ENCODE results near the gene GLYR1.

The GLYR1 gene

DNA sequence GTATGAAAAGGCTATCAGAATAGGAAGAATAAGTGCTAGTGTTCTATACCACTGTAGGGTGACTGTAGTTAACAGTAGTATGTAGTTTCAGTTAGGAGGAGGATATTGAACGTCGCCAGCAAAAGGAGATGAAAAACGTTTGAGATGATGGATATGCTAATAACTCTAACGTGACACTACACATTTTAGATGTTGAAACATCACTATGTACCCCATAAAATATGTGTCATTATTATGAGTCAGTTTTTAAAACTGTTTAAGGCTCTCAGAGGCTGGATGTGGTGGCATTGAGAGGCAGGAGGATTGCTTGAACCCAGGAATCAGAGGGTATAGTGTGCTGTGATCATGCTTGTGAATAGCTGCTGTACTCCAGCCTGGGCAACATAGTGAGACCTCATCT is 32.0 kb upstream of the GLYR1 start:
- no peak for DNase-seq (ENCODE audit: low read depth)

- DNase-seq (ENCODE audit: low read depth), result no peak
Measured at GRCh38 chr16:4877380-4877685, 30.2 kb upstream of the GLYR1 start.

- no peak for DNase-seq (ENCODE audit: low read depth)
Measured at GRCh38 chr16:4876646-4877379, 29.7 kb upstream of the GLYR1 start.

- no peak for DNase-seq (ENCODE audit: low read depth)
Measured at GRCh38 chr16:4874666-4875065, 27.6 kb upstream of the GLYR1 start.

DNA sequence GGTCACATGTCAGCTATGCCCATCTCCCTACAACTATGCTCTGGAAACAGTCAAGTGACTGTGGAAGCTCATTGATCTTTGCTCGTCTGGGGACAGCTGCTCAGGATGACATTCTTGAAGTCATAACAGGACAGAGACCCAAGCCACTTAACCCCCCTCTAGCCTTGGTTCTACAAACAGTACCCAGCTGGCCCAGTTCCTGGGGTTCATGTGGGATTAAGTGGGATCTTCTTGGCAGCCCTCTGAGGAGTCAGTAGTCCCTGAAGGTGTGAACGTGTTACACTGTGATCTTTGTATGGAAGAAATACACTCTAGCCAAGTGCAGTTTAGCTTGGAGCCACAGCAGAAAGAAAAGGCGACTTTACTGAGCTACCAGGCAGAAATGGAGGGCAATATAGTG is 26.0 kb upstream of the GLYR1 start:
- no peak for DNase-seq (ENCODE audit: low read depth)

- no peak for DNase-seq (ENCODE audit: low read depth)
Measured at GRCh38 chr16:4871071-4871470, 24.0 kb upstream of the GLYR1 start.

DNA sequence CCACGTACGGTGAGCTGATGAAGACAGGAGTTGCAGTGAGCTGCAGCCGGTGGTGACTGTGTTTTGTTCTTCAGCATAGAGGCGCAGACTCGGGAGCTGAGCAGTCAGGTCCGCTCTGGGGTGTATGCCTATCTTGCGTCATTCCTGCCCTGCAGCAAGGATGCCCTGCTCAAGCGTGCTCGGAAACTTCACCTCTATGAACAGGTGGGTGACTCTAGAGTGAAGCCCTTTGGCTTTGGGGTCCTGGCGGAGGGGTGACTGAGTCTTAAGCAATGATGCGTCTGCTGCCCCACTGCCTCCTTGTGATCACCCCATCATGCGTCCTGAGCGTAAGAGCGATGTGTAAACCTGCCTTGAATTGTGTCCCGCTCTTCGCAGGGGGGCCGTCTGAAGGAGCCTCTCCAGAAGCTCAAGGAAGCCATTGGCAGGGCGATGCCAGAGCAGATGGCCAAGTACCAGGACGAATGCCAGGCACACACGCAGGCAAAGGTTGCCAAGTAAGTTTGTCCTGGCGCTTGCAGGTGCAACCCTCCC is 23.1 kb upstream of the GLYR1 start:
- DNase-seq (ENCODE audit: low read depth), result no peak

DNA sequence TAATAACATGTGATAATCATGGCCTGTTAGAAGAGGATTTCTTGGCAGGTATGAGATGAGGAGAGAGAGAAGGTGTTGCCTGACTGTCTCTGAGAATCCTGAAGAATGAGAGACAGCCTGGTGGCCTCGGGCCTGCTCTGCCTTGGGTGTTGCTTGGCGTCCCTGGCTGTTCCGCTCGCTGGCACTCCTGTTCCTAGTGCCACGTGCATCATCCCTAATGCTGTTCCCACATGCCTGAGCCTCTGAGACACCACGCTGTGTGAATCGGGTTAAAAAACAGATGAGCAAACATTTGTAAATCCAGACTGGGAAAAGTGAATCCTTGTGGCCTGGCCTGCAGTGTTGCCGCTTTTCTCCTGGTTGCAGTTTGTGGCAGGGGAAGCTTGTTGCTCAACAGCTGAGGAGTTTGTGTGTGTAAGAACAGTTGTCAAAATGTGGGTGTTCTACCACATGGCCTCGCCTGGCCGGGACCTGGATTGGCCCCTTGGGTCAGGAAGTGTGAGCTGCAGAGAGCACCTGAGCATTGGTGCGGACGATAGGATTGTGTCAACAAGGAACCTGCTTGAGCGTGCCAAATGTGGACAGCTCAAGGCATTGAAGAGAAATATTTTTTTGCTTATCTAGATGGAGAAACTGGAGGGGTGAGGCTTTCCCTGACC is 22.2 kb upstream of the GLYR1 start:
- DNase-seq (ENCODE audit: low read depth), result no peak

GRCh38 chr16:4868535-4868934 is 21.4 kb upstream of the GLYR1 start:
- no peak for DNase-seq (ENCODE audit: low read depth)

- DNase-seq (ENCODE audit: low read depth), result no peak
Measured at GRCh38 chr16:4868026-4868425, 20.9 kb upstream of the GLYR1 start.

GRCh38 chr16:4866586-4866985 is 19.5 kb upstream of the GLYR1 start:
- DNase-seq (ENCODE audit: low read depth), result no peak

DNA sequence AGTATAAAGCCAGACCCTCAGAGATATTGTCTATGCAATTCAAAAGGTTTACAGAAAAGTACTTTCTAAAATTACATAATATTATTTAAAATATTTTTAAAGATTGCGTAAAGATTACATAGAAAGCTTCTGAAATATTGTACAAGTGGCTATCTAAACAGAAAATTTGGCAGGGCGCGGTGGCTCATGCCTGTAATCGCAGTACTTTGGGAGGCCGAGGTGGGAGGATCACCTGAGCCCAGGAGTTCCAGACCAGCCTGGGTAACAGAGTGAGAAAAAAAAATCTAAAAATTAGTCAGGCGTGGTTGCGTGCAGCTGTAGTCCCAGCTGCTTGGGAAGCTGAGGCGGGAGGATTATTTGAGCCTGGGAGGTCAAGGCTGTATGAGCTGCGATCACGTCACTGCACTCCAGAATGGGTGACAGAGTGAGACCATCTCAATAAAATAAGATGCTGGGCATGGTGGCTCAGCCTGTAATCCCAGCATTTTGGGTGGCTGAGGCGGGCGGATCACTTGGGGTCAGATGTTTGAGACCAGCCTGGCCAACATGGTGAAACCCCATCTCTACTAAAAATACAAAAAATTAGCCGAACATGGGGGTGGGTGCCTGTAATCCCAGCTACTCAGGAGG is 18.3 kb upstream of the GLYR1 start:
- no peak for DNase-seq (ENCODE audit: low read depth)

- DNase-seq (ENCODE audit: low read depth), result no peak
Measured at GRCh38 chr16:4864728-4865127, 17.6 kb upstream of the GLYR1 start.

DNA sequence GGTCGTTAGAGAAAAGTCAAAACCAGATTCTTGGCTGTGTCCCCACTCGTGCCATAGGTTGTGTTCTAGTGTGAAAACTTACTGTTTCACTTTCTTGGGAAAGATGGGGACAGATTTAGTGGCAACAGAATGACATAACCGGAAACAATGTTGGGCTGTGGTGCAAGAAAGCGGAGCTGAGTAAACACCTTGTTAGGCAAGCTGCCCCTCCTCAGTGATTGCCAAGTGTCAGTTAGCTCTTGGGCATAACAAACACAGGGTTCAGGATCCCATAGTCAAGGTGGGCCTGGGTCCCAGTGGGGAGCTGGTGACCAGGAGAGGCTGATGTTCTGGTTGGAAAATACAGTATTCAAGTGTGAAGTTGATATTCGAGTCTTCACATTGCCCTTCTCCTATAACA is 15.6 kb upstream of the GLYR1 start:
- DNase-seq (ENCODE audit: low read depth), result no peak

DNA sequence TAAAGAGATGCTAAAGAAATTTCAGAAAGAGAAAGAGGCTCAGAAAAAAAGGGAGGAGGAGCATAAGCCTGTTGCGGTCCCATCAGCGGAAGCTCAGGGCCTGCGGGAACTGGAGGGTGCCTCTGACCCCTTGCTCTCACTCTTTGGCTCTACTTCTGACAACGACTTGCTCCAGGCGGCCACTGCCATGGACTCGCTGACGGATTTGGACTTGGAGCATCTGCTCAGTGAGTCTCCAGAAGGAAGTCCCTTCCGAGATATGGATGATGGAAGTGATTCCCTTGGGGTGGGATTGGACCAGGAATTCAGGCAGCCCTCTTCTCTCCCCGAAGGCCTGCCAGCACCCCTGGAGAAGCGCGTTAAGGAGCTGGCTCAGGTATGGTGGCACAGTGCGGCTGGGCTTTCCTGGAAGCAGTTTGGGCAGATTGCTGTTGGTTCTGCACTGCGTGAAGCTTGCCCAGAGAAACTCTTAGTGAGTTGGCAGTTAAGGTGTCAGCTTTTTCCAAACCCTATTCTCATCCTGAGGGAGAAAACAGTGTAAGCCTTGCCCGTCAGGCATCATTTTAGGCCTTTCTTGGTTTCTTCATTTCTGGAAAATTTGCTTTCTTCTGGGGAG is 13.7 kb upstream of the GLYR1 start:
- DNase-seq (ENCODE audit: low read depth), result no peak

- DNase-seq (ENCODE audit: low read depth), result no peak
Measured at GRCh38 chr16:4859900-4860255, 12.8 kb upstream of the GLYR1 start.

- no peak for DNase-seq (ENCODE audit: low read depth)
Measured at GRCh38 chr16:4859190-4859899, 12.3 kb upstream of the GLYR1 start.

- DNase-seq (ENCODE audit: low read depth), result no peak
Measured at GRCh38 chr16:4855804-4856203, 8.7 kb upstream of the GLYR1 start.

GRCh38 chr16:4855371-4855770 is 8.3 kb upstream of the GLYR1 start:
- DNase-seq (ENCODE audit: low read depth), result no peak

DNA sequence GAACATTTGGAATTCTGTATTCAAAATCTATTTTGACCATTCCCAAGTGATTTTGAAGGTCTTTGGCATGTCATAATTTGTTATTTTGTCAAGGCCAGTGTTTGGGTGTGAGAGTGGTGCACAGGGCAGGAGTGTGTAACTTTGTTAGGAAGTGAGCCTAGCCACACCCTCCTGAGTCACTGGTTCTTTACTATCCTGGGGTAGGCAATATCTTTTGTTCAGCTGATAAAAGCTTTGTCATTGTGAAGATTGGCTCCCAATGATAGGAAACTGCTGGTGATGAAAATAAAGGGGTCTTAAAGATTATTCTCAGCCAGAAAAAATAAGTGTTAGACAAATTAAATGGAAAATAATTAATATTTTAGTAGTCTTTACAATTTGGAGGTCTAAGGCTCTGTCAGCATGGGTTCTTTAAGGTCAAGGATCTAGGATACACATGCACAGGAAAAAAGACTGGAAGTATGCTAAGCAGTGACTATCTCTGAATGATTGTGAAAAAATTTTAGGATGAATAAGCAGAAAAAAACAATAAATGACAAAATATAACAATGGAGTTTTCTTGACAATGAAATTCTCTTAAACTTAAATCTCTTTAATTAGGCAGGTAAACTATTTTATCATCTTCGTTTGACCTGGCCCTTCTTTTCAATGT is 5.3 kb upstream of the GLYR1 start:
- DNase-seq (ENCODE audit: low read depth), result no peak

DNA sequence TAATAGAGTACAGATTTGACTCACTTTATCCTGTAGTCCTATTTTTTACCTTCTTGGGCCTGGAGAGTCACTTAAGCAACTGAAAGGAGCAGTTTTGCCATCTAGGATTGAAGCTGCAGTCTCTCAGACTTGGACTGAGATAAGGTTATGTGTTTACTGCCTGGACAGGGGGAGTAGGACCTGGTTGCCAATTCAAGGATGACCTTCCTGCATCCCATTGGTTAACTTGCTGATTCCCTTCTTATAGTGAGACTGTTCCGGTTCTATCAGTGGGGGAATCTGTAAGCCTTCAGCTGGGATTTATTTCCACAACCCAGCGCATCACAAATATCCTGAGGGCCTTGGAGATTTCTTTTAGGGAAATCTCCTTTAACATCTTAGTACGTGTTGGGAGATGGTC is 3.1 kb upstream of the GLYR1 start:
- no peak for DNase-seq (ENCODE audit: low read depth)
